A673 (cell line): ENCODE measurements around the gene DDC. TPM values are rescaled to one million over a fixed set of nuclear protein-coding genes. Genes with fewer than 3 reads are reported as not detected.

Experiments
- BruUV-seq: library from RNA; stranded (reverse); fragments of 400-500 nt; replicated peaks from 2 replicates; lab custom pipeline; 2021; lab: Mats Ljungman, UMichigan
- CTCF ChIA-PET: fragments of 300-600 bp; sonication (Branson Sonifier 250); formaldehyde crosslinking; loops from one replicate; lab custom pipeline; 2022; ENCODE audit warnings: antibody characterized with exemption; lab: Charles Lee
- POLR2A ChIA-PET: fragments of 300-600 bp; sonication (Branson Sonifier 250); formaldehyde crosslinking; loops from one replicate; lab custom pipeline; 2022; ENCODE audit warnings: antibody characterized with exemption; ENCODE audit not compliant: low non-redundant PET; lab: Charles Lee
- DNase-seq: peaks from one replicate; pipeline ENCODE4 v3.0.0-alpha.2; 2015; ENCODE audit warnings: low spot score
- H3K27ac ChIP-seq: fragments of 200-600 bp; sonication (generic); 2 replicates; pipeline ENCODE4 v1.5.1; 2016; ENCODE audit warnings: mixed run types, low read depth, mild to moderate bottlenecking, mixed read lengths, antibody characterized with exemption, low read length; ENCODE audit not compliant: poor library complexity, severe bottlenecking
- H3K27me3 ChIP-seq: fragments of 200-600 bp; sonication (generic); replicated peaks from 2 replicates; pipeline ENCODE4 v1.6.1; 2017; ENCODE audit warnings: mixed run types, low read depth, mild to moderate bottlenecking, mixed read lengths, antibody characterized with exemption, low read length; ENCODE audit not compliant: insufficient read depth, poor library complexity
- H3K36me3 ChIP-seq: fragments of 200-600 bp; sonication (generic); 2 replicates; pipeline ENCODE4 v1.6.1; 2016; ENCODE audit warnings: mixed run types, mild to moderate bottlenecking, mixed read lengths, antibody characterized with exemption, low read length; ENCODE audit not compliant: insufficient read depth, poor library complexity, severe bottlenecking
- H3K4me1 ChIP-seq: fragments of 200-600 bp; sonication (generic); 2 replicates; pipeline ENCODE4 v1.6.1; 2017; ENCODE audit warnings: mixed run types, mild to moderate bottlenecking, mixed read lengths, antibody characterized with exemption, low read length; ENCODE audit not compliant: insufficient read depth, poor library complexity, severe bottlenecking
- H3K4me3 ChIP-seq: fragments of 200-600 bp; sonication (generic); 2 replicates; pipeline ENCODE4 v1.5.1; 2016; ENCODE audit warnings: low read depth, mixed run types, mild to moderate bottlenecking, mixed read lengths, low read length; ENCODE audit not compliant: poor library complexity, severe bottlenecking
- H3K9me3 ChIP-seq: fragments of 200-600 bp; sonication (generic); 2 replicates; pipeline ENCODE4 v1.6.1; 2016; ENCODE audit warnings: mixed run types, low read depth, mild to moderate bottlenecking, mixed read lengths, antibody characterized with exemption, low read length; ENCODE audit not compliant: poor library complexity, severe bottlenecking
- CTCF ChIP-seq: fragments of 300-800, 200-600 bp; sonication (generic); conservative IDR thresholded peaks from 2 replicates; pipeline ENCODE4 v1.5.1; 2017; ENCODE audit warnings: low read depth, mild to moderate bottlenecking, antibody characterized with exemption, low read length, moderate library complexity, mixed read lengths
- EZH2 ChIP-seq: fragments of 200-600 bp; sonication (generic); IDR thresholded peaks from 2 replicates; pipeline ENCODE4 v1.6.1; 2017; ENCODE audit warnings: borderline replicate concordance, low read depth, mild to moderate bottlenecking, mixed read lengths, antibody characterized with exemption, low read length; ENCODE audit not compliant: poor library complexity, severe bottlenecking
- intact Hi-C: fragments of 100-400 bp; cut with micrococcal nuclease; formaldehyde crosslinking; loops from one replicate; pipeline ENCODE4 v1.10.0; 2022; ENCODE audit not compliant: unreplicated experiment
- total RNA-seq: library from RNA; stranded (reverse); gene quantifications from 2 replicates; pipeline ENCODE4 v1.2.3, GENCODE V29; 2021

DDC gene
- total RNA-seq, 1 experiment from 2014 or later = not detected

- H3K4me1 ChIP-seq = no peaks in the 10 kb centered on the region
- H3K4me3 ChIP-seq = no peak overlapping the region
- no peaks in the 10 kb centered on the region for H3K36me3 ChIP-seq
- no peak for DNase-seq
- POLR2A ChIA-PET = no interaction called here
- H3K27me3 ChIP-seq = no peaks in the 10 kb centered on the region
- no peaks in the 10 kb centered on the region for H3K9me3 ChIP-seq
- CTCF ChIA-PET = no interaction called here
- intact Hi-C loops = no loop called here
- no TSS peak for BruUV-seq
- TF ChIP-seq CTCF (no peak), EZH2 (no peak)
- H3K27ac ChIP-seq = no peak overlapping the region
Observed at GRCh38 chr7:50564171-50564570, 1.0 kb downstream of the DDC start.

- no peaks in the 10 kb centered on the region for H3K27me3 ChIP-seq
- H3K9me3 ChIP-seq = no peaks in the 10 kb centered on the region
- intact Hi-C loops = no loop called here
- H3K27ac ChIP-seq = no peak overlapping the region
- ChIA-PET CTCF (no interaction called here), POLR2A (no interaction called here)
- H3K36me3 ChIP-seq = no peaks in the 10 kb centered on the region
- H3K4me3 ChIP-seq = no peak overlapping the region
- no TSS peak for BruUV-seq
- no peaks in the 10 kb centered on the region for H3K4me1 ChIP-seq
- DNase-seq = no peak
- TF ChIP-seq EZH2 (no peak), CTCF (no peak)
Observed at GRCh38 chr7:50562136-50562535, 3.1 kb downstream of the DDC start.

- Histone ChIP-seq H3K27me3 (no peaks in the 10 kb centered on the region), H3K27ac (no peak overlapping the region), H3K4me1 (no peaks in the 10 kb centered on the region), H3K36me3 (no peaks in the 10 kb centered on the region), H3K4me3 (no peak overlapping the region), H3K9me3 (no peaks in the 10 kb centered on the region)
- TF ChIP-seq EZH2 = no peak
- no peak for TF ChIP-seq CTCF
- no TSS peak for BruUV-seq
- intact Hi-C loops = no loop called here
- POLR2A ChIA-PET = no interaction called here
- DNase-seq = no peak
- CTCF ChIA-PET = no interaction called here
Observed at GRCh38 chr7:50560865-50561351, 4.3 kb downstream of the DDC start.
